ENCODE results near the gene NLRC5. TPM values are rescaled to one million over a fixed set of nuclear protein-coding genes. Genes with fewer than 3 reads are reported as not detected.

Gene NLRC5
- total RNA-seq, 1 donor = 52.1 TPM

DNA sequence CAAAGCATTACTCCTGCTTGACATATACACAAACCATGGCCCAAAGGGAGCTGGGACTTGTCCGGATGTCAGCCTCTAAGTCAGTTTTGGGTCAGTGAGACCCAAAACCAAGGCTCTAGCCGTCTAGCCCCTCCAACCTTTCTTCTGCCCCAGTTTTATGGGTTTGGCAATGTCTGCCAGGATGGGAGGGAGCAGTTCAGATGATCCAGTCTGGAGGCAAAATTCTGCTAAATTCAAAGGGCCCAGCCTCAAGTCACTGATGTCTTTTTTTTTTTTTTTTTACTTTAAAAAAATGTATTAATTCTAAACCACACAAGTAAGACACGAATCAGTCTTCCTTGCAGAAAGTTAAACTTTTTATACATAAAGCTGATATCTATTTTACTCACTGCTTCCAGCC, 8.6 kb downstream of the NLRC5 start:
- peak overlapping the region; percentile 98 for H3K27ac ChIP-seq (ENCODE audit: low read depth, low read length)
- H4K20me1 ChIP-seq (ENCODE audit: insufficient read depth, low read length) = no peaks in the 10 kb centered on the region
- peaks cover 33% of the 10 kb centered on the region for H3K4me1 ChIP-seq (ENCODE audit: insufficient read depth, low read length)
- H2AFZ ChIP-seq (ENCODE audit: low read length) = no peak overlapping the region
- DNase-seq (ENCODE audit: insufficient read length, low spot score, missing footprints) = no peak
- H3K36me3 ChIP-seq (ENCODE audit: insufficient read depth, low read length) = peaks cover 8% of the 10 kb centered on the region
- no peaks in the 10 kb centered on the region for H3K9me3 ChIP-seq (ENCODE audit: low read depth, low read length)
- H3K4me3 ChIP-seq (ENCODE audit: insufficient read depth, low read length) = no peak overlapping the region
- no peak overlapping the region for H3K4me2 ChIP-seq (ENCODE audit: insufficient read depth, low read length)
- peaks cover 94% of the 10 kb centered on the region for H3K79me2 ChIP-seq (ENCODE audit: insufficient read depth, low read length)
- H3K27me3 ChIP-seq (ENCODE audit: insufficient read depth, low read length) = no peaks in the 10 kb centered on the region
- TF ChIP-seq, protein P1, sequence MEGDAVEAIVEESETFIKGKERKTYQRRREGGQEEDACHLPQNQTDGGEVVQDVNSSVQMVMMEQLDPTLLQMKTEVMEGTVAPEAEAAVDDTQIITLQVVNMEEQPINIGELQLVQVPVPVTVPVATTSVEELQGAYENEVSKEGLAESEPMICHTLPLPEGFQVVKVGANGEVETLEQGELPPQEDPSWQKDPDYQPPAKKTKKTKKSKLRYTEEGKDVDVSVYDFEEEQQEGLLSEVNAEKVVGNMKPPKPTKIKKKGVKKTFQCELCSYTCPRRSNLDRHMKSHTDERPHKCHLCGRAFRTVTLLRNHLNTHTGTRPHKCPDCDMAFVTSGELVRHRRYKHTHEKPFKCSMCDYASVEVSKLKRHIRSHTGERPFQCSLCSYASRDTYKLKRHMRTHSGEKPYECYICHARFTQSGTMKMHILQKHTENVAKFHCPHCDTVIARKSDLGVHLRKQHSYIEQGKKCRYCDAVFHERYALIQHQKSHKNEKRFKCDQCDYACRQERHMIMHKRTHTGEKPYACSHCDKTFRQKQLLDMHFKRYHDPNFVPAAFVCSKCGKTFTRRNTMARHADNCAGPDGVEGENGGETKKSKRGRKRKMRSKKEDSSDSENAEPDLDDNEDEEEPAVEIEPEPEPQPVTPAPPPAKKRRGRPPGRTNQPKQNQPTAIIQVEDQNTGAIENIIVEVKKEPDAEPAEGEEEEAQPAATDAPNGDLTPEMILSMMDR (IDR thresholded peaks at IDR 0.05; ENCODE audit: extremely low read depth, low read depth, low read length) = no peak

DNA sequence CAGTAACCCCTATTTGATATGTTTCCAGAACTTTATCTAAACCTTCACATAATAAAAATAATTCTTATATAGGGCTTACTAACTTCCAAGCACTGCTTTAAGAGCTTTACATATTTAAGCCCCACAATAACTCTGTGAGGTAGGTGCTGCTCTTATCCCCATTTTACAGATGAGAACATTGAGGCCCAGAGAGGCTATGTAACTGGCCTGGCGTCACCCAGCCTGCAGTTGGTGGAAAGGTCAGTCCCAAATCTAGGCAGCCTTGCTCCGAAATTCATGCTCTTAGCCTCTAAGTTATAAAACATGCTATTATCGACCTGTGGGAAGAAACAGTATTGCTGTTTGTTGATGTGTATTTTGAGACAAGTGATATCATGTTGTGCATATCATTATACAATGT, 9.0 kb downstream of the NLRC5 start:
- Histone ChIP-seq H3K27ac (ENCODE audit: low read depth, low read length) (peak overlapping the region; percentile 98), H3K4me2 (ENCODE audit: insufficient read depth, low read length) (no peak overlapping the region), H3K4me1 (ENCODE audit: insufficient read depth, low read length) (peaks cover 33% of the 10 kb centered on the region), H2AFZ (ENCODE audit: low read length) (peak overlapping the region; percentile 12), H3K27me3 (ENCODE audit: insufficient read depth, low read length) (no peaks in the 10 kb centered on the region), H3K79me2 (ENCODE audit: insufficient read depth, low read length) (peaks cover 94% of the 10 kb centered on the region), H4K20me1 (ENCODE audit: insufficient read depth, low read length) (no peaks in the 10 kb centered on the region), H3K4me3 (ENCODE audit: insufficient read depth, low read length) (no peak overlapping the region), H3K9me3 (ENCODE audit: low read depth, low read length) (no peaks in the 10 kb centered on the region), H3K36me3 (ENCODE audit: insufficient read depth, low read length) (peaks cover 8% of the 10 kb centered on the region)
- DNase-seq (ENCODE audit: insufficient read length, low spot score, missing footprints) = no peak
- TF ChIP-seq, protein P1 (IDR thresholded peaks at IDR 0.05; ENCODE audit: extremely low read depth, low read depth, low read length) = no peak

DNA sequence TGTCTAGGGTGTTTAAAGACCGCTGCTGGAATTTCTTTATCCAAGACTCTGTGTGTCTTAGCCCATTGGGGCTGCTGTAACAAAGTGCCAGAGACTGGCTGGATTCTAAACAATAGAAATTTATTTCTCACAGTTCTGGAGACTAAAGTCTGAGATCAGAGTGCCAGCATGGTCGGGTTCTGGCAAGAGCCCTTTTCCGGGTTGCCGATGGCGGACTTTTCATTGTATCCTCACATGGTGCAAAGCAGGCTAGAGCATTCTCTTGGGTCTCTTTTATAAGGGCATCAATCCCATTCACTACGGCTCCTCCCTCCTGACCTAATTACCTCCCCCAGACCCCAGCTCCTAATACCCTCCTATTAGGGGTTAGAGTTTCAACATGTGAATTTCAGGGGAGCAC, 9.5 kb downstream of the NLRC5 start:
- peaks cover 8% of the 10 kb centered on the region for H3K36me3 ChIP-seq (ENCODE audit: insufficient read depth, low read length)
- peak overlapping the region; percentile 12 for H2AFZ ChIP-seq (ENCODE audit: low read length)
- peaks cover 33% of the 10 kb centered on the region for H3K4me1 ChIP-seq (ENCODE audit: insufficient read depth, low read length)
- no peak overlapping the region for H3K4me2 ChIP-seq (ENCODE audit: insufficient read depth, low read length)
- peak overlapping the region; percentile 98 for H3K27ac ChIP-seq (ENCODE audit: low read depth, low read length)
- H4K20me1 ChIP-seq (ENCODE audit: insufficient read depth, low read length) = no peaks in the 10 kb centered on the region
- no peaks in the 10 kb centered on the region for H3K9me3 ChIP-seq (ENCODE audit: low read depth, low read length)
- no peak for DNase-seq (ENCODE audit: insufficient read length, low spot score, missing footprints)
- H3K27me3 ChIP-seq (ENCODE audit: insufficient read depth, low read length) = no peaks in the 10 kb centered on the region
- no peak overlapping the region for H3K4me3 ChIP-seq (ENCODE audit: insufficient read depth, low read length)
- peaks cover 93% of the 10 kb centered on the region for H3K79me2 ChIP-seq (ENCODE audit: insufficient read depth, low read length)
- TF ChIP-seq, protein P1 (IDR thresholded peaks at IDR 0.05; ENCODE audit: extremely low read depth, low read depth, low read length) = no peak

- peaks cover 15% of the 10 kb centered on the region for H3K36me3 ChIP-seq (ENCODE audit: insufficient read depth, low read length)
- TF ChIP-seq, protein P1 (IDR thresholded peaks at IDR 0.05; ENCODE audit: extremely low read depth, low read depth, low read length) = no peak
- H2AFZ ChIP-seq (ENCODE audit: low read length) = peak overlapping the region; percentile 9
- peak overlapping the region; percentile 7 for H3K4me2 ChIP-seq (ENCODE audit: insufficient read depth, low read length)
- peaks cover 93% of the 10 kb centered on the region for H3K79me2 ChIP-seq (ENCODE audit: insufficient read depth, low read length)
- H3K4me3 ChIP-seq (ENCODE audit: insufficient read depth, low read length) = no peak overlapping the region
- H4K20me1 ChIP-seq (ENCODE audit: insufficient read depth, low read length) = no peaks in the 10 kb centered on the region
- H3K4me1 ChIP-seq (ENCODE audit: insufficient read depth, low read length) = peaks cover 33% of the 10 kb centered on the region
- H3K27me3 ChIP-seq (ENCODE audit: insufficient read depth, low read length) = no peaks in the 10 kb centered on the region
- no peaks in the 10 kb centered on the region for H3K9me3 ChIP-seq (ENCODE audit: low read depth, low read length)
- no peak for DNase-seq (ENCODE audit: insufficient read length, low spot score, missing footprints)
- peak overlapping the region; percentile 98 for H3K27ac ChIP-seq (ENCODE audit: low read depth, low read length)
Measured at GRCh38 chr16:56999409-57000270, 10.3 kb downstream of the NLRC5 start.

All from osteoblast (primary cell).